ENCODE measurements around the gene KRTAP16-1.

GRCh38 chr17:41302981-41303380, 6.1 kb downstream of the KRTAP16-1 start:
- TF ChIP-seq CTCF (IDR thresholded peaks at IDR 0.05; ENCODE audit: low read depth, low read length) (no peak), POLR2A (IDR thresholded peaks at IDR 0.05; ENCODE audit: extremely low read depth, insufficient read length) (no peak), MYC (IDR thresholded peaks at IDR 0.05; ENCODE audit: low read depth, low read length) (no peak)
- TF ChIP-seq, protein P1, sequence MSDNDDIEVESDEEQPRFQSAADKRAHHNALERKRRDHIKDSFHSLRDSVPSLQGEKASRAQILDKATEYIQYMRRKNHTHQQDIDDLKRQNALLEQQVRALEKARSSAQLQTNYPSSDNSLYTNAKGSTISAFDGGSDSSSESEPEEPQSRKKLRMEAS (IDR thresholded peaks at IDR 0.05; ENCODE audit: low read depth, low read length) = no peak

Data from NB4 (cell line).